Lower leg skin (tissue), 4 donors: Measurements from ENCODE around the gene SNF8. TPM values are rescaled to one million over a fixed set of nuclear protein-coding genes. Genes with fewer than 3 reads are reported as not detected.

ENCODE experiments used
- DNase-seq, 2 donors: peaks; one replicate each; pipeline ENCODE4 v3.0.0-alpha.2; 2019; ENCODE audit warnings: low spot score in 2 of 2
- H3K4me3 ChIP-seq: fragments of 200-600 bp; sonication (generic); 2 replicates; pipeline ENCODE4 v1.5.1; 2017; ENCODE audit warnings: mild to moderate bottlenecking, low read depth; ENCODE audit not compliant: poor library complexity, severe bottlenecking
- CTCF ChIP-seq, 3 donors: fragments of 450-650 bp; IDR thresholded peaks; one replicate each; pipeline ENCODE4 v1.5.1; 2016; ENCODE audit warnings: antibody characterized with exemption in 3 of 3, mild to moderate bottlenecking in 3 of 3, moderate library complexity in 2 of 3
- POLR2A ChIP-seq, 2 donors: fragments of 450-650 bp; IDR thresholded peaks; one replicate each; pipeline ENCODE4 v1.6.1; 2016 to 2017; ENCODE audit warnings: antibody characterized with exemption in 2 of 2, mild to moderate bottlenecking in 1 of 2, moderate library complexity in 1 of 2
- WGBS, 2 donors: methylation state at CpG; one replicate each; pipeline ENCODE4 v1.1.5; 2018; 5-methylcytosine and 5-hydroxymethylcytosine counted together
- intact Hi-C: fragments of 100-400 bp; cut with DNase I; formaldehyde crosslinking; loops from one replicate; pipeline ENCODE4 v1.15.0; 2023; ENCODE audit warnings: low total_unique reads
- total RNA-seq, 4 donors: library from RNA; depleted of rRNA; stranded (reverse); fragments of >200 nt; gene quantifications; one replicate each; pipeline ENCODE4 v1.1.0, GENCODE V29; 2016

The SNF8 gene
- total RNA-seq, 4 donors from 2014 or later: 45.5 to 88.7 (median 80.3) TPM

GRCh38 chr17:48927978-48928745, 16.5 kb downstream of the SNF8 start:
- no peak for DNase-seq
- 72 to 75% methylated on average over 6 of the region's 6 CpGs for WGBS, 2 donors
- TF ChIP-seq POLR2A (IDR thresholded peaks at IDR 0.05) (no peak), CTCF (IDR thresholded peaks at IDR 0.05) (no peak)
- intact Hi-C loops: no loop called here
- H3K4me3 ChIP-seq: no peak overlapping the region

DNA sequence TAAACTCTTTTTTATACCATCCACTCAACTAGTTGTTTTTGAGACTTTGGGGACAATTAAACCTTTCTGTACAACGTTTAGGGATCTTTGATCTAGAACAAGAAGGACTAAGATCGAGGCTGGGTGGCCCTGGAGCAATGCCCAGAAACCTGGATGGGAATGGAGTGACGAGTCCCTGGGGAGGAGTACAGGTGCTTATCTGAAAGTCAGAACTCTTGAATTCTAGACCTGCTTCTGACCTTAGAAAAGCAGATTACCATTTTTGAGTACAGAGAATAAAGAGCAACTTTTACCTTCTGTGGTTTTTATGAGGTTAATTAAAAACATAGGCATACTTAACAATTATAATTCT, 18.7 kb downstream of the SNF8 start:
- WGBS, 2 donors: 36 to 43% methylated on average over 3 of the region's 3 CpGs
- no peak for TF ChIP-seq POLR2A (IDR thresholded peaks at IDR 0.05)
- no peak for TF ChIP-seq CTCF (IDR thresholded peaks at IDR 0.05)

GRCh38 chr17:48925251-48925990, 19.2 kb downstream of the SNF8 start:
- 81 to 83% methylated on average over 4 of the region's 4 CpGs for WGBS, 2 donors
- TF ChIP-seq POLR2A (IDR thresholded peaks at IDR 0.05) (no peak), CTCF (IDR thresholded peaks at IDR 0.05) (no peak)
- intact Hi-C loops: no loop called here
- DNase-seq: no peak
- H3K4me3 ChIP-seq: no peak overlapping the region

More for the DNA sequence above, 18.7 kb downstream of the SNF8 start:
- no peak for DNase-seq
- H3K4me3 ChIP-seq: no peak overlapping the region
- intact Hi-C loops: no loop called here

DNA sequence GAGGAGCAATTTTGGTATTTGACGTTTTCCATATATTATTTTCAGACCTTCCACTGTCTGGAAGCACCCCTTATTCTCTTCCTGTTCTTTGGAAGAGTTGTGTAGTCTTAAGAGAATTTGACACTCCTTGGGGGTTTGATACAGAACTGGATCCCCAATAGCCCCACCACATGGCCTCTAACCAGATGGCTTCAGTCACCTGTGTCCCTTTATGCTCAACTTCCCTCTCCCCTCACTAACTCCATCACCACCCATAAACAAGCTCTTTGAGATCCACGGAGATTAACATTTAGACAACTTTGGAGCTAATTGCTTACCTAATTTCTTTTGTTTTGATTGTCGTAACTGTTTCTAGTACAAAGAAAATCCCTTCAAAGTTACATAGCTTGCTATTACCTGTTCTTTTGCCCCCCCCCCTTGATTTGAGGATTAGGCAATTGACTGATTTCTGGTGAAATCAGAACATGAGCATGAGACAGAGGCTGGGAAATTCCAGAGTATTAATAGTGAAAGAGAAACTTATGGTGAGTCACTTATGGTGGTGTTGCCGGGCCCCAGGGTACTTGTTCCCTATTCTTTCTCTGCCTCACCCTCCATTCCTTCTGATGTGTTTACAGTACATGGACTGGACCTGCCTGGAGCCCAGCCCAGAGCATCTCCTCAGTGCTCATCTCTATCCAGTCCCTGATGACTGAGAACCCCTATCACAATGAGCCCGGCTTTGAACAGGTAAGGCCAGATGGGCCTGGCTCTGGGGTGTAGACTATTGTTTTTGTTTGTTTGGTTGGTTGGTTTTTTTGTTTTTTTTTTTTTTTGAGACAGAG, 29.0 kb downstream of the SNF8 start:
- intact Hi-C loops: no loop called here
- TF ChIP-seq CTCF (IDR thresholded peaks at IDR 0.05) (no peak), POLR2A (IDR thresholded peaks at IDR 0.05) (no peak)
- peak in 1 of 2 donors; percentile 40 for DNase-seq
- H3K4me3 ChIP-seq: no peak overlapping the region
- WGBS, 2 donors: 41 to 44% methylated on average over 5 of the region's 5 CpGs

DNA sequence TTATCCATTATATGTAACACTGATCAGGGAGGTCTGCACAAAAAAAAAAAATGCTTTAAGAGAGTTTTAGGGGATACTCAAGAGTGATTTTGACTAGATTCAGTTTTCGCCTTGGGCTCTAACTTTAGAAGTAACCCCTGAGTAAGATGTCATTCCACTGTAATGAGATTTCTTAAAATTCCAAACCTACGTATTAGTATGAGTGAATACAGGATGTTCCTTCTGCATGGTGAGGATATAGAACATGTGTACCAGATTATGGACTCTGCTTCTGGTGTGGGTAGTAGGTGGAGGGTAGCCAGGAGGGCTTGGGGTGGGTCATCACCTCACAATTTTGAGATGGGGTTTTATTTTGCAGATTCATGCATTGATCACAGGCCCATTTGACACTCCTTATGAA, 32.2 kb downstream of the SNF8 start:
- WGBS, 2 donors: 92% methylated on average over 2 of the region's 2 CpGs
- no peak for DNase-seq
- intact Hi-C loops: no loop called here
- TF ChIP-seq CTCF (IDR thresholded peaks at IDR 0.05) (no peak), POLR2A (IDR thresholded peaks at IDR 0.05) (no peak)
- H3K4me3 ChIP-seq: no peak overlapping the region
